ENCODE results near the gene BCO1.

Gene BCO1

GRCh38 chr16:81204798-81205680, 33.5 kb upstream of the BCO1 start:
- TF ChIP-seq CTCF (IDR thresholded peaks at IDR 0.05) (peak; percentile 91), ZFX (IDR thresholded peaks at IDR 0.05; ENCODE audit: borderline replicate concordance) (no peak)
- no peak overlapping the region for H3K27ac ChIP-seq

GRCh38 chr16:81207076-81207475, 31.4 kb upstream of the BCO1 start:
- H3K27ac ChIP-seq = no peak overlapping the region
- TF ChIP-seq ZFX (IDR thresholded peaks at IDR 0.05; ENCODE audit: borderline replicate concordance) = no peak
- TF ChIP-seq CTCF (IDR thresholded peaks at IDR 0.05) = no peak

GRCh38 chr16:81210807-81211206, 27.7 kb upstream of the BCO1 start:
- H3K27ac ChIP-seq = no peak overlapping the region
- TF ChIP-seq CTCF (IDR thresholded peaks at IDR 0.05) = no peak
- TF ChIP-seq ZFX (IDR thresholded peaks at IDR 0.05; ENCODE audit: borderline replicate concordance) = no peak

- TF ChIP-seq CTCF (IDR thresholded peaks at IDR 0.05) (no peak), ZFX (IDR thresholded peaks at IDR 0.05; ENCODE audit: borderline replicate concordance) (no peak)
- no peak overlapping the region for H3K27ac ChIP-seq
Observed at GRCh38 chr16:81212830-81213465, 25.5 kb upstream of the BCO1 start.

GRCh38 chr16:81214745-81215166, 23.7 kb upstream of the BCO1 start:
- H3K27ac ChIP-seq = no peak overlapping the region

GRCh38 chr16:81216114-81216513, 22.4 kb upstream of the BCO1 start:
- TF ChIP-seq CTCF (IDR thresholded peaks at IDR 0.05) (no peak), ZFX (IDR thresholded peaks at IDR 0.05; ENCODE audit: borderline replicate concordance) (no peak)
- no peak overlapping the region for H3K27ac ChIP-seq

More at GRCh38 chr16:81214745-81215166, 23.7 kb upstream of the BCO1 start:
- peak; percentile 66 for TF ChIP-seq CTCF (IDR thresholded peaks at IDR 0.05)
- no peak for TF ChIP-seq ZFX (IDR thresholded peaks at IDR 0.05; ENCODE audit: borderline replicate concordance)

GRCh38 chr16:81216706-81217105, 21.8 kb upstream of the BCO1 start:
- no peak for TF ChIP-seq ZFX (IDR thresholded peaks at IDR 0.05; ENCODE audit: borderline replicate concordance)
- no peak for TF ChIP-seq CTCF (IDR thresholded peaks at IDR 0.05)
- no peak overlapping the region for H3K27ac ChIP-seq

Data from 22Rv1 (cell line).